H9 (cell line): ENCODE measurements around the gene ZNF341. TPM values are rescaled to one million over a fixed set of nuclear protein-coding genes. Genes with fewer than 3 reads are reported as not detected.

Source experiments
- DNase-seq: peaks from one replicate; pipeline ENCODE4 v3.0.0-alpha.2; 2017
- H2AFZ ChIP-seq: one replicate; pipeline ENCODE4 v1.6.1; 2013; ENCODE audit warnings: mild to moderate bottlenecking, low read length, control low read depth, moderate library complexity
- H2AK5ac ChIP-seq: 2 replicates; pipeline ENCODE4 v1.6.1; 2013; ENCODE audit warnings: low read length, control low read depth, mixed read lengths; ENCODE audit not compliant: insufficient read length
- H2BK120ac ChIP-seq: one replicate; pipeline ENCODE4 v1.6.1; 2013; ENCODE audit warnings: low read depth, mild to moderate bottlenecking, low read length, control low read depth, inconsistent platforms; ENCODE audit not compliant: poor library complexity, severe bottlenecking
- H2BK12ac ChIP-seq: 2 replicates; pipeline ENCODE4 v1.6.1; 2013; ENCODE audit warnings: low read length, control low read depth, mixed read lengths, low read depth; ENCODE audit not compliant: insufficient read length
- H2BK15ac ChIP-seq: 2 replicates; pipeline ENCODE4 v1.6.1; 2013; ENCODE audit warnings: low read depth, low read length, control low read depth
- H2BK20ac ChIP-seq: one replicate; pipeline ENCODE4 v1.6.1; 2013; ENCODE audit warnings: low read depth, mild to moderate bottlenecking, low read length, control low read depth, inconsistent platforms; ENCODE audit not compliant: poor library complexity, severe bottlenecking
- H2BK5ac ChIP-seq: 2 replicates; pipeline ENCODE4 v1.6.1; 2013; ENCODE audit warnings: low read length, control low read depth, mixed read lengths; ENCODE audit not compliant: insufficient read length
- H3K14ac ChIP-seq: 2 replicates; pipeline ENCODE4 v1.6.1; 2013; ENCODE audit warnings: low read length, control low read depth; ENCODE audit not compliant: insufficient read depth
- H3K18ac ChIP-seq: 2 replicates; pipeline ENCODE4 v1.6.1; 2013; ENCODE audit warnings: low read depth, mild to moderate bottlenecking, mixed read lengths, low read length, control low read depth; ENCODE audit not compliant: insufficient read length
- H3K23ac ChIP-seq: 2 replicates; pipeline ENCODE4 v1.6.1; 2013; ENCODE audit warnings: low read length, control low read depth, mixed read lengths, low read depth; ENCODE audit not compliant: insufficient read length
- H3K23me2 ChIP-seq: 2 replicates; pipeline ENCODE4 v1.6.1; 2013; ENCODE audit warnings: low read depth, mild to moderate bottlenecking, mixed read lengths, low read length, control low read depth; ENCODE audit not compliant: insufficient read length, poor library complexity, severe bottlenecking
- H3K27ac ChIP-seq: 2 replicates; pipeline ENCODE4 v1.5.1; 2013; ENCODE audit warnings: low read length, control low read depth, mixed read lengths, low read depth; ENCODE audit not compliant: insufficient read length
- H3K27me3 ChIP-seq: 2 replicates; pipeline ENCODE4 v1.6.1; 2013; ENCODE audit warnings: low read length, control low read depth, inconsistent platforms; ENCODE audit not compliant: insufficient read depth
- H3K4ac ChIP-seq: 2 replicates; pipeline ENCODE4 v1.6.1; 2013; ENCODE audit warnings: low read depth, mild to moderate bottlenecking, control low read depth, inconsistent platforms, low read length, moderate library complexity
- H3K4me1 ChIP-seq: 2 replicates; pipeline ENCODE4 v1.6.1; 2013; ENCODE audit warnings: low read length, control low read depth, inconsistent platforms; ENCODE audit not compliant: insufficient read depth
- H3K4me2 ChIP-seq: 2 replicates; pipeline ENCODE4 v1.6.1; 2013; ENCODE audit warnings: low read length, control low read depth, mixed read lengths; ENCODE audit not compliant: insufficient read length, insufficient read depth
- H3K56ac ChIP-seq: 2 replicates; pipeline ENCODE4 v1.6.1; 2013; ENCODE audit warnings: low read depth, mild to moderate bottlenecking, mixed read lengths, low read length, control low read depth; ENCODE audit not compliant: insufficient read length
- H3K79me1 ChIP-seq: 2 replicates; pipeline ENCODE4 v1.6.1; 2013; ENCODE audit warnings: low read depth, mild to moderate bottlenecking, moderate library complexity, low read length, control low read depth, inconsistent platforms; ENCODE audit not compliant: insufficient read depth, poor library complexity, severe bottlenecking
- H3K79me2 ChIP-seq: 2 replicates; pipeline ENCODE4 v1.6.1; 2013; ENCODE audit warnings: low read length, control low read depth, inconsistent platforms; ENCODE audit not compliant: insufficient read depth
- H3K9ac ChIP-seq: 2 replicates; pipeline ENCODE4 v1.6.1; 2013; ENCODE audit warnings: low read length, control low read depth, mixed read lengths; ENCODE audit not compliant: insufficient read length; ENCODE audit errors: extremely low read depth
- H3K9me3 ChIP-seq: one replicate; pipeline ENCODE4 v1.6.1; 2013; ENCODE audit warnings: low read depth, low read length, inconsistent platforms; ENCODE audit not compliant: control insufficient read depth
- H3T11ph ChIP-seq: one replicate; pipeline ENCODE4 v1.6.1; 2013; ENCODE audit warnings: mild to moderate bottlenecking, low read length, control low read depth, inconsistent platforms
- H4K20me1 ChIP-seq: one replicate; pipeline ENCODE4 v1.6.1; 2013; ENCODE audit not compliant: control insufficient read depth, insufficient read length, insufficient read depth
- H4K5ac ChIP-seq: 2 replicates; pipeline ENCODE4 v1.6.1; 2013; ENCODE audit warnings: low read depth, mild to moderate bottlenecking, mixed read lengths, low read length, control low read depth; ENCODE audit not compliant: insufficient read length
- H4K8ac ChIP-seq: replicated peaks from 2 replicates; pipeline ENCODE4 v1.6.1; 2013; ENCODE audit warnings: low read length, control low read depth, mixed read lengths, low read depth; ENCODE audit not compliant: insufficient read length
- H4K91ac ChIP-seq: 2 replicates; pipeline ENCODE4 v1.6.1; 2013; ENCODE audit warnings: low read depth, mild to moderate bottlenecking, moderate library complexity, mixed read lengths, low read length, control low read depth; ENCODE audit not compliant: insufficient read length
- H3K27ac Mint-ChIP-seq, 3 experiments: 2 replicates in 2 of 3; 3 replicates in 1 of 3; pipeline ENCODE4 v1.8.0; 2020 to 2021; ENCODE audit warnings: mixed read lengths in 3 of 3, mild to moderate bottlenecking in 1 of 3, moderate library complexity in 1 of 3
- H3K27me3 Mint-ChIP-seq: 2 replicates; pipeline ENCODE4 v1.8.0; 2021; ENCODE audit warnings: low read depth, mild to moderate bottlenecking, moderate library complexity, mixed read lengths
- H3K36me3 Mint-ChIP-seq, 3 experiments: 2 replicates in 2 of 3; 3 replicates in 1 of 3; pipeline ENCODE4 v1.8.0; 2020 to 2021; ENCODE audit warnings: low read depth in 3 of 3, mixed read lengths in 3 of 3; ENCODE audit not compliant: insufficient read depth in 1 of 3
- H3K4me1 Mint-ChIP-seq, 2 experiments: 2 replicates each; pipeline ENCODE4 v1.8.0; 2020; ENCODE audit warnings: mixed read lengths in 2 of 2
- H3K4me3 Mint-ChIP-seq, 2 experiments: 2 replicates in 1 of 2; 3 replicates in 1 of 2; pipeline ENCODE4 v1.8.0; 2020 to 2021; ENCODE audit warnings: mild to moderate bottlenecking in 2 of 2, mixed read lengths in 2 of 2, moderate library complexity in 1 of 2
- H3K9me3 Mint-ChIP-seq, 2 experiments: 2 replicates in 1 of 2; 3 replicates in 1 of 2; pipeline ENCODE4 v1.8.0; 2020; ENCODE audit warnings: mild to moderate bottlenecking in 2 of 2, mixed read lengths in 2 of 2, moderate library complexity in 1 of 2
- CTCF ChIP-seq: fragments of 200-600 bp; sonication (generic); conservative IDR thresholded peaks from 3 replicates; pipeline ENCODE4 v1.8.0; 2021; ENCODE audit warnings: antibody characterized with exemption, mild to moderate bottlenecking
- WGBS: extraction: QIAGEN DNeasy Blood & Tissue Kit; methylation state at CpG from one replicate; pipeline ENCODE4 v1.1.7; 2013; ENCODE audit warnings: missing lambda C conversion rate, low lambda C conversion rate, mixed read lengths; ENCODE audit not compliant: insufficient read length; ENCODE audit errors: extremely low coverage; 5-methylcytosine and 5-hydroxymethylcytosine counted together
- total RNA-seq: library from RNA; stranded (reverse); gene quantifications from 2 replicates; pipeline ENCODE4 v1.2.1, GENCODE V29; 2021

Gene ZNF341
- total RNA-seq, 1 experiment from 2014 or later = 5.2 TPM

- H3K23ac ChIP-seq = no peak overlapping the region
- no peak overlapping the region for H3K4ac ChIP-seq
- H3K36me3 Mint-ChIP-seq = no peaks in the 10 kb centered on the region; a peak in 1 of 7 replicates
- no peak overlapping the region for H2BK120ac ChIP-seq
- H3K27ac ChIP-seq = no peak overlapping the region
- no peak overlapping the region for H3K27ac Mint-ChIP-seq
- no peak overlapping the region for H3K14ac ChIP-seq
- peaks cover 4% of the 10 kb centered on the region for H3K79me1 ChIP-seq
- H2AFZ ChIP-seq = no peak overlapping the region
- peaks cover 4% of the 10 kb centered on the region; the same call in 1 of the 2 replicates for H3K4me1 ChIP-seq
- H2BK15ac ChIP-seq = no peak overlapping the region
- H3K27me3 Mint-ChIP-seq = no peaks in the 10 kb centered on the region
- H3K4me1 Mint-ChIP-seq = peaks cover 34 to 38% of the 10 kb centered on the region in 2 experiments
- no peak overlapping the region for H3T11ph ChIP-seq
- no peaks in the 10 kb centered on the region for H4K20me1 ChIP-seq
- H3K9ac ChIP-seq = no peak overlapping the region
- no peak overlapping the region for H2BK5ac ChIP-seq
- no peak overlapping the region for H3K56ac ChIP-seq
- DNase-seq = no peak
- no peak overlapping the region for H4K8ac ChIP-seq
- no peaks in the 10 kb centered on the region for H3K9me3 Mint-ChIP-seq
- no peak overlapping the region for H3K4me3 Mint-ChIP-seq
- no peaks in the 10 kb centered on the region for H3K23me2 ChIP-seq
- H3K9me3 ChIP-seq = no peaks in the 10 kb centered on the region
- no peaks in the 10 kb centered on the region for H3K27me3 ChIP-seq
- WGBS = no CpG with 5 or more reads among the region's 4 CpGs
- H2BK20ac ChIP-seq = no peak overlapping the region
- no peak overlapping the region for H2AK5ac ChIP-seq
- peaks cover 4% of the 10 kb centered on the region; the same call in 1 of the 2 replicates for H3K79me2 ChIP-seq
- H4K5ac ChIP-seq = no peak overlapping the region
- H2BK12ac ChIP-seq = no peak overlapping the region
- no peak overlapping the region for H3K4me2 ChIP-seq
- H3K18ac ChIP-seq = no peak overlapping the region
- no peak overlapping the region for H4K91ac ChIP-seq
- no peak for TF ChIP-seq CTCF
Observed at GRCh38 chr20:33821270-33821836, 89.6 kb downstream of the ZNF341 start.
